PC-9 (cell line): Measurements from ENCODE around the gene STEAP1. TPM values are rescaled to one million over a fixed set of nuclear protein-coding genes. Genes with fewer than 3 reads are reported as not detected.

Experiments
- BruUV-seq: library from RNA; stranded (reverse); fragments of 400-500 nt; replicated peaks from 2 replicates; lab custom pipeline; 2021; lab: Mats Ljungman, UMichigan
- CTCF ChIA-PET: fragments of 300-600 bp; sonication (Branson Sonifier 250); formaldehyde crosslinking; loops from one replicate; lab custom pipeline; 2022; ENCODE audit warnings: antibody characterized with exemption; lab: Charles Lee
- POLR2A ChIA-PET: fragments of 300-600 bp; sonication (Branson Sonifier 250); formaldehyde crosslinking; loops from one replicate; lab custom pipeline; 2022; ENCODE audit warnings: antibody characterized with exemption; ENCODE audit not compliant: unreplicated experiment; lab: Charles Lee
- DNase-seq, 2 experiments: peaks; one replicate each; pipeline versions ENCODE4 v3.0.0 to v3.0.0-alpha.2; 2015 to 2022; ENCODE audit warnings: mixed read lengths in 1 of 2
- H2AFZ ChIP-seq: fragments of 200-600 bp; sonication (generic); 2 replicates; pipeline ENCODE4 v1.8.1; 2017; ENCODE audit warnings: antibody characterized with exemption
- H3F3A ChIP-seq: fragments of 200-600 bp; sonication (generic); 2 replicates; pipeline ENCODE4 v1.8.1; 2017; ENCODE audit warnings: antibody characterized with exemption, mild to moderate bottlenecking, low read depth; ENCODE audit not compliant: insufficient read depth
- H3K27ac ChIP-seq: fragments of 200-600 bp; sonication (generic); 2 replicates; pipeline ENCODE4 v1.6.1; 2016; ENCODE audit warnings: mixed run types
- H3K27me3 ChIP-seq: fragments of 200-600 bp; sonication (generic); 2 replicates; pipeline ENCODE4 v1.6.1; 2016; ENCODE audit warnings: low read depth, mixed run types; ENCODE audit not compliant: insufficient read depth
- H3K36me3 ChIP-seq: fragments of 200-600 bp; sonication (generic); 2 replicates; pipeline ENCODE4 v1.6.1; 2016; ENCODE audit warnings: low read depth, mixed run types
- H3K4me1 ChIP-seq: fragments of 200-600 bp; sonication (generic); replicated peaks from 2 replicates; pipeline ENCODE4 v1.6.1; 2016; ENCODE audit warnings: mixed run types; ENCODE audit not compliant: insufficient read depth
- H3K4me2 ChIP-seq: fragments of 200-600 bp; sonication (generic); 2 replicates; pipeline ENCODE4 v1.6.1; 2017; ENCODE audit warnings: mixed run types
- H3K4me3 ChIP-seq: fragments of 200-600 bp; sonication (generic); 2 replicates; pipeline ENCODE4 v1.6.1; 2016; ENCODE audit warnings: mixed run types
- H3K79me2 ChIP-seq: fragments of 200-600 bp; sonication (generic); 2 replicates; pipeline ENCODE4 v1.6.1; 2017; ENCODE audit warnings: low read depth, mixed run types
- H3K9me2 ChIP-seq: fragments of 200-600 bp; sonication (generic); 2 replicates; pipeline ENCODE4 v1.8.1; 2017; ENCODE audit warnings: mild to moderate bottlenecking; ENCODE audit not compliant: insufficient read depth
- H3K9me3 ChIP-seq: fragments of 200-600 bp; sonication (generic); 2 replicates; pipeline ENCODE4 v1.8.1; 2016; ENCODE audit warnings: low read depth; ENCODE audit not compliant: insufficient read depth
- H4K20me1 ChIP-seq: fragments of 200-600 bp; sonication (generic); 2 replicates; pipeline ENCODE4 v1.8.1; 2017; ENCODE audit not compliant: insufficient read depth
- EZH2 ChIP-seq: fragments of 200-600 bp; sonication (generic); IDR thresholded peaks from 2 replicates; pipeline ENCODE4 v1.8.0; 2017; ENCODE audit warnings: antibody characterized with exemption, low read depth
- intact Hi-C: fragments of 100-400 bp; cut with micrococcal nuclease; formaldehyde crosslinking; loops from one replicate; pipeline ENCODE4 v1.10.0; 2022; ENCODE audit not compliant: unreplicated experiment
- total RNA-seq: library from RNA; stranded (reverse); gene quantifications from 2 replicates; pipeline ENCODE4 v1.2.3, GENCODE V29; 2021
- TF ChIP-seq, protein P1 (sequence below): fragments of 200-600 bp; sonication (generic); conservative IDR thresholded peaks from 2 replicates; pipeline ENCODE4 v1.6.1; 2017; ENCODE audit warnings: mixed run types, antibody characterized with exemption, mild to moderate bottlenecking, moderate library complexity

Gene STEAP1
- total RNA-seq, 1 experiment from 2014 or later = 6.5 TPM

GRCh38 chr7:90176195-90176594 lies 21.9 kb downstream of the STEAP1 start:
- no peak overlapping the region for H3K27ac ChIP-seq
- no TSS peak for BruUV-seq
- H3K9me3 ChIP-seq = peaks cover 8% of the 10 kb centered on the region
- peaks cover 29% of the 10 kb centered on the region for H3F3A ChIP-seq
- no peak overlapping the region for H3K4me3 ChIP-seq
- DNase-seq = no peak
- H4K20me1 ChIP-seq = no peaks in the 10 kb centered on the region
- H3K4me1 ChIP-seq = peaks cover 37% of the 10 kb centered on the region
- no peak overlapping the region for H3K4me2 ChIP-seq
- no peak for TF ChIP-seq EZH2
- TF ChIP-seq, protein P1, sequence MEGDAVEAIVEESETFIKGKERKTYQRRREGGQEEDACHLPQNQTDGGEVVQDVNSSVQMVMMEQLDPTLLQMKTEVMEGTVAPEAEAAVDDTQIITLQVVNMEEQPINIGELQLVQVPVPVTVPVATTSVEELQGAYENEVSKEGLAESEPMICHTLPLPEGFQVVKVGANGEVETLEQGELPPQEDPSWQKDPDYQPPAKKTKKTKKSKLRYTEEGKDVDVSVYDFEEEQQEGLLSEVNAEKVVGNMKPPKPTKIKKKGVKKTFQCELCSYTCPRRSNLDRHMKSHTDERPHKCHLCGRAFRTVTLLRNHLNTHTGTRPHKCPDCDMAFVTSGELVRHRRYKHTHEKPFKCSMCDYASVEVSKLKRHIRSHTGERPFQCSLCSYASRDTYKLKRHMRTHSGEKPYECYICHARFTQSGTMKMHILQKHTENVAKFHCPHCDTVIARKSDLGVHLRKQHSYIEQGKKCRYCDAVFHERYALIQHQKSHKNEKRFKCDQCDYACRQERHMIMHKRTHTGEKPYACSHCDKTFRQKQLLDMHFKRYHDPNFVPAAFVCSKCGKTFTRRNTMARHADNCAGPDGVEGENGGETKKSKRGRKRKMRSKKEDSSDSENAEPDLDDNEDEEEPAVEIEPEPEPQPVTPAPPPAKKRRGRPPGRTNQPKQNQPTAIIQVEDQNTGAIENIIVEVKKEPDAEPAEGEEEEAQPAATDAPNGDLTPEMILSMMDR = no peak
- ChIA-PET POLR2A (no interaction called here), CTCF (interaction anchor here (0.6 kb wide), 1 partner anchor 75 kb away, joined by 4 read pairs; no protein-coding TSS in a partner anchor)
- no peaks in the 10 kb centered on the region for H3K79me2 ChIP-seq
- no peaks in the 10 kb centered on the region for H3K27me3 ChIP-seq
- H2AFZ ChIP-seq = no peak overlapping the region
- H3K9me2 ChIP-seq = no peaks in the 10 kb centered on the region
- intact Hi-C loops = no loop called here
- no peaks in the 10 kb centered on the region for H3K36me3 ChIP-seq

GRCh38 chr7:90178166-90178565 lies 23.9 kb downstream of the STEAP1 start:
- no peak for TF ChIP-seq EZH2
- TF ChIP-seq, protein P1 = no peak
- BruUV-seq = no TSS peak
- Histone ChIP-seq H3K27me3 (no peaks in the 10 kb centered on the region), H3K9me3 (peaks cover 8% of the 10 kb centered on the region), H3K36me3 (no peaks in the 10 kb centered on the region), H3K9me2 (no peaks in the 10 kb centered on the region), H3K4me3 (no peak overlapping the region), H4K20me1 (no peaks in the 10 kb centered on the region), H2AFZ (peak overlapping the region; percentile 61; the same call in 1 of the 2 replicates), H3F3A (peaks cover 29% of the 10 kb centered on the region), H3K4me2 (peak overlapping the region; percentile 59; the same call in 1 of the 2 replicates), H3K27ac (peak overlapping the region; percentile 93), H3K79me2 (no peaks in the 10 kb centered on the region), H3K4me1 (peaks cover 42% of the 10 kb centered on the region)
- ChIA-PET POLR2A (interaction anchor here (0.5 kb wide), 1 partner anchor 1859 kb away, joined by 3 read pairs; no protein-coding TSS in a partner anchor), CTCF (interaction anchor here (1.2 to 1.6 kb wide), 2 partner anchors 24 to 33 kb away, joined by 3 to 14 read pairs; partner anchors contain the start of genes STEAP1 and STEAP2)
- intact Hi-C loops = no loop called here
- no peak for DNase-seq

DNA sequence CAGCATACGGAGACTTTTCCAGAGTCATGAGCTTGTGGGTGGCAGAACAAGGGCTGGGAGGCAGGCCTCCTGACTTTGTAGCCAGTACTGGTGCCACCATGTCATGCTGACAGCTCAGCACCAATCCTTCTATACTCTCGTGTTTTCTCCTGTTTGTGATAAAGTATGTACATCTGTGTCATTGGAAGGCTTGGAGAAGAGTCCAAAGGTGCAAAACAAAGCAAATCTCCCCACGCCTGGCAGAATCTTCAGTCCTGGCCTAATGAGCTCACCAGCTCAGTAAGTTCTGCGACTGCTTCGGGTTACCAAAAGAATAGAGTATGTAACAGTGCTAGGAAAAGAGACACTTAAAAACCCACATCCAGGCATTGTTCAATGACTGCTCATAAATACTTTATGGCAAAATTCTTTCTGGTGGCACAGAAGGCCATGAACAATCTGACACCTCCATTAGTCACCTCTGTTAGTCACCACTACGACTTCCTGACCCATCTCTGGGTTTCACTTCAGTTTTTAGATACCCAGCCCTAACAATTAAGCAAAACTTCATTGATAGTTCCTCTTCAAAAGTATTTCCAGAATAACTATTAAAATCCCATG lies 24.5 kb downstream of the STEAP1 start:
- Histone ChIP-seq H3K36me3 (no peaks in the 10 kb centered on the region), H3K27ac (peak overlapping the region; percentile 93), H3K4me1 (peaks cover 42% of the 10 kb centered on the region), H3F3A (peaks cover 29% of the 10 kb centered on the region), H4K20me1 (no peaks in the 10 kb centered on the region), H3K27me3 (no peaks in the 10 kb centered on the region), H2AFZ (peak overlapping the region; percentile 61), H3K79me2 (no peaks in the 10 kb centered on the region), H3K4me3 (peak overlapping the region; percentile 17; the same call in 1 of the 2 replicates), H3K9me2 (no peaks in the 10 kb centered on the region), H3K4me2 (peak overlapping the region; percentile 59), H3K9me3 (peaks cover 8% of the 10 kb centered on the region)
- BruUV-seq = TSS peak; percentile 88
- POLR2A ChIA-PET = interaction anchor here (0.5 to 0.8 kb wide), 5 partner anchors 24 to 1860 kb away, joined by 3 to 6 read pairs (median 4); partner anchors contain the start of genes STEAP1 and STEAP2
- intact Hi-C loops = loop anchor here (1.0 kb wide), 1 partner anchor 67 kb away; the partner anchor contains the start of gene CFAP69
- DNase-seq = peak; percentile 53 to 87
- TF ChIP-seq, protein P1 = no peak
- no peak for TF ChIP-seq EZH2
- CTCF ChIA-PET = interaction anchor here (0.6 to 1.6 kb wide), 3 partner anchors 25 to 82 kb away, joined by 3 to 14 read pairs (median 3); partner anchors contain the start of genes STEAP1 and STEAP2
